Loucy (cell line): ENCODE data around the gene TRPV3.

Source experiments
- CTCF ChIP-seq: fragments of 200-600 bp; sonication (generic); conservative IDR thresholded peaks from 2 replicates; pipeline ENCODE4 v1.5.1; 2014; ENCODE audit warnings: mild to moderate bottlenecking, antibody characterized with exemption, low read length
- EZH2phosphoT487 ChIP-seq: fragments of 200-600 bp; IDR thresholded peaks from 2 replicates; pipeline ENCODE4 v1.6.1; 2018; ENCODE audit warnings: antibody characterized with exemption, mild to moderate bottlenecking, moderate library complexity, borderline replicate concordance

GRCh38 chr17:3526971-3527370 is 30.6 kb downstream of the TRPV3 start:
- no peak for TF ChIP-seq CTCF
- no peak for TF ChIP-seq EZH2phosphoT487
